ENCODE data around the gene DLG2.

GRCh38 chr11:83537131-83537610, 2090.0 kb downstream of the DLG2 start:
- TF ChIP-seq CTCF (IDR thresholded peaks at IDR 0.05; ENCODE audit: low read length) (no peak), EZH2 (IDR thresholded peaks at IDR 0.05; ENCODE audit: borderline replicate concordance, low read length) (no peak)

Data from OCI-LY1 (cell line).